Activated naive CD8-positive, alpha-beta T cell treated with anti-CD3 and anti-CD28 coated beads, Interleukin-2, amount 10 ng/mL, durations not matched to agents 7 days and 5 days (primary cell): Measurements from ENCODE around the gene SSNA1. TPM values are rescaled to one million over a fixed set of nuclear protein-coding genes. Genes with fewer than 3 reads are reported as not detected.

Experiments
- ATAC-seq: fragments of 150-1000 bp; cut with Tn5 transposase; one replicate; pipeline ENCODE4 v1.10.0; 2021; ENCODE audit warnings: low read depth, moderate library complexity
- POLR2A ChIA-PET: fragments of 350-600 bp; sonication (Branson Sonifier 250); formaldehyde crosslinking; loops from one replicate; lab custom pipeline; 2021; ENCODE audit warnings: antibody characterized with exemption; lab: Charles Lee
- DNase-seq: peaks from one replicate; pipeline ENCODE4 v3.0.0; 2021
- H3K27ac Mint-ChIP-seq: one replicate; pipeline ENCODE4 v1.8.0; 2022; ENCODE audit warnings: mild to moderate bottlenecking, mixed read lengths
- H3K27me3 Mint-ChIP-seq: one replicate; pipeline ENCODE4 v1.8.0; 2022; ENCODE audit warnings: mild to moderate bottlenecking, moderate library complexity, mixed read lengths
- H3K36me3 Mint-ChIP-seq: one replicate; pipeline ENCODE4 v1.8.0; 2021; ENCODE audit warnings: mild to moderate bottlenecking, mixed read lengths
- H3K4me1 Mint-ChIP-seq: one replicate; pipeline ENCODE4 v1.8.0; 2021; ENCODE audit warnings: mixed read lengths
- H3K4me3 Mint-ChIP-seq: one replicate; pipeline ENCODE4 v1.8.0; 2022; ENCODE audit warnings: mild to moderate bottlenecking, moderate library complexity, mixed read lengths
- H3K9me3 Mint-ChIP-seq: one replicate; pipeline ENCODE4 v1.8.0; 2021; ENCODE audit warnings: mixed read lengths
- total RNA-seq, 2 experiments: library from RNA; stranded (reverse); gene quantifications; one replicate each; pipeline ENCODE4 v1.2.3, GENCODE V29; 2021

Gene SSNA1
- total RNA-seq, 2 experiments from 2014 or later, result 62.4 to 65.2 TPM

- POLR2A ChIA-PET, result interaction anchor here (1.1 kb wide), 1 partner anchor 11 kb away, joined by 3 read pairs; no protein-coding TSS in a partner anchor
- Mint-ChIP-seq H3K4me1 (peaks cover 4% of the 10 kb centered on the region), H3K36me3 (no peaks in the 10 kb centered on the region), H3K27ac (no peak overlapping the region), H3K27me3 (peaks cover under 1% of the 10 kb centered on the region), H3K4me3 (no peak overlapping the region), H3K9me3 (no peaks in the 10 kb centered on the region)
- DNase-seq (no peak), ATAC-seq (no peak)
These were observed 41.2 kb upstream of the SSNA1 start for GRCh38 chr9:137147091-137147792.

GRCh38 chr9:137147793-137148160 is 40.7 kb upstream of the SSNA1 start:
- Mint-ChIP-seq H3K4me1 (peaks cover 4% of the 10 kb centered on the region), H3K36me3 (no peaks in the 10 kb centered on the region), H3K27me3 (no peaks in the 10 kb centered on the region), H3K27ac (no peak overlapping the region), H3K9me3 (no peaks in the 10 kb centered on the region), H3K4me3 (no peak overlapping the region)
- POLR2A ChIA-PET, result no interaction called here
- DNase-seq (no peak), ATAC-seq (no peak)

- Mint-ChIP-seq H3K27me3 (no peaks in the 10 kb centered on the region), H3K4me1 (peaks cover 4% of the 10 kb centered on the region), H3K36me3 (no peaks in the 10 kb centered on the region), H3K27ac (no peak overlapping the region), H3K9me3 (no peaks in the 10 kb centered on the region), H3K4me3 (no peak overlapping the region)
- ATAC-seq (no peak), DNase-seq (no peak)
- POLR2A ChIA-PET, result no interaction called here
These were observed 40.2 kb upstream of the SSNA1 start for GRCh38 chr9:137148242-137148641.

GRCh38 chr9:137148661-137149060 is 39.8 kb upstream of the SSNA1 start:
- no peaks in the 10 kb centered on the region for H3K9me3 Mint-ChIP-seq
- H3K27ac Mint-ChIP-seq, result no peak overlapping the region
- DNase-seq (no peak), ATAC-seq (no peak)
- H3K4me1 Mint-ChIP-seq, result peaks cover 4% of the 10 kb centered on the region
- POLR2A ChIA-PET, result no interaction called here
- no peaks in the 10 kb centered on the region for H3K36me3 Mint-ChIP-seq
- H3K4me3 Mint-ChIP-seq, result no peak overlapping the region
- no peaks in the 10 kb centered on the region for H3K27me3 Mint-ChIP-seq

DNA sequence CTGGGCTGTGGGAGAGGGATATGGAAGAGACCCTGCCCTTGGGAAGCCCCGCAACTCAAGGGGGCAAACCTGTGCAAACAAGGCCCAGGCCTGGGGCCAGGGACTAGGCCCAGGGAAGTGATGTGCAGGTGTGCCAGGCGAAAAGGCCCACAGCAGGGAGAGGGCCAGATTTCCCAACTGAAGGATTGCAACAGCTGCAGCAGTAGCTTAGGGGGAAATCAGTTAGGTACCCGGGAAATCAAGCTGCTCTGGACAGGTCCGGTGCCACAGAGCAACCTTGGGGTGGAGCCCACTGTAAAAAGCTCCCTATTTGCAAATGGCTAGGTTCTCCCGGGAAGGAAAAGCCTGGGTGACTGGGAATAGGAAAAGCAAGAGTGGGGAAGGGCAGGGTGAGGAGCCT is 39.1 kb upstream of the SSNA1 start:
- Mint-ChIP-seq H3K4me3 (no peak overlapping the region), H3K4me1 (peaks cover 4% of the 10 kb centered on the region), H3K27me3 (no peaks in the 10 kb centered on the region), H3K36me3 (no peaks in the 10 kb centered on the region), H3K9me3 (no peaks in the 10 kb centered on the region), H3K27ac (no peak overlapping the region)
- ATAC-seq (no peak), DNase-seq (no peak)
- POLR2A ChIA-PET, result interaction anchor here (1.2 kb wide), 1 partner anchor 20 kb away, joined by 4 read pairs; no protein-coding TSS in a partner anchor

DNA sequence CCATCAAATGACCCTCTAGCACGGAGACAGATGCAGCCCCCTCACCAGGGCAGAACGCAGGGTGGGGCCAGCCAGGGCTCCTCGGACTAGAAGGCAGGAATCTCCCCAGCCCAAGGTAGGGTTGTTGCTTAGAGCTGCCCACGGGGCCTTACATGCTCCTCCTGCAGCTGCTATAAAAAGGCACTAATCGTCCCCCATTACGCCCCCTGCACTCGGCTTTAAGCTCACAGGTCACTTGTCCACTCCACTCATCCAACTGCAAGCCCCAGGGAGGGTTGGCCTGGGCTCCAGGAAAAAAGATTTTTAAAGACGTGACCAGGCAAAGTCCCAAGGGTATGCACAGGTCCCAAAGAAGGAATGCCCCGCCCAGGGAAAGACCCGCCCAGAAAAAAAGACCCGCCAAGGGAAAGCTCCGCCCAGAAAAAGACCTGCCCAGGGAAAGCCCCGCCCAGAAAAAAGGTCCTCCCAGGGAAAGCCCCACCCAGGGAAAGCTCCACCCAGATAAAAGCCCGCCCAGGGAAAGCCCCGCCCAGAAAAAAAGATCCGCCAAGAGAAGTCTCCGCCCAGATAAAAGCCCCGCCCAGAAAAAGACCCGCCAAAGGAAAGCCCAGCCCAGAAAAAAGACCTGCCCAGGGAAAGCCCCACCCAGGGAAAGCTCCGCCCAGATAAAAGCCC is 38.4 kb upstream of the SSNA1 start:
- no peak for ATAC-seq
- peaks cover 4% of the 10 kb centered on the region for H3K4me1 Mint-ChIP-seq
- no peaks in the 10 kb centered on the region for H3K27me3 Mint-ChIP-seq
- no peak for DNase-seq
- no peaks in the 10 kb centered on the region for H3K9me3 Mint-ChIP-seq
- H3K4me3 Mint-ChIP-seq, result no peak overlapping the region
- H3K27ac Mint-ChIP-seq, result no peak overlapping the region
- no peaks in the 10 kb centered on the region for H3K36me3 Mint-ChIP-seq
- POLR2A ChIA-PET, result interaction anchor here (0.6 to 1.4 kb wide), 3 partner anchors 19 to 51 kb away, joined by 3 to 4 read pairs (median 4); partner anchors contain the start of gene TPRN

GRCh38 chr9:137150617-137151457 is 37.6 kb upstream of the SSNA1 start:
- Mint-ChIP-seq H3K36me3 (no peaks in the 10 kb centered on the region), H3K4me3 (no peak overlapping the region), H3K4me1 (peaks cover 4% of the 10 kb centered on the region), H3K9me3 (no peaks in the 10 kb centered on the region), H3K27ac (no peak overlapping the region), H3K27me3 (peaks cover under 1% of the 10 kb centered on the region)
- POLR2A ChIA-PET, result interaction anchor here (1.0 to 1.4 kb wide), 3 partner anchors 13 to 50 kb away, joined by 4 read pairs; partner anchors contain the start of gene TPRN
- DNase-seq, result no peak
- ATAC-seq, result peak; percentile 12

DNA sequence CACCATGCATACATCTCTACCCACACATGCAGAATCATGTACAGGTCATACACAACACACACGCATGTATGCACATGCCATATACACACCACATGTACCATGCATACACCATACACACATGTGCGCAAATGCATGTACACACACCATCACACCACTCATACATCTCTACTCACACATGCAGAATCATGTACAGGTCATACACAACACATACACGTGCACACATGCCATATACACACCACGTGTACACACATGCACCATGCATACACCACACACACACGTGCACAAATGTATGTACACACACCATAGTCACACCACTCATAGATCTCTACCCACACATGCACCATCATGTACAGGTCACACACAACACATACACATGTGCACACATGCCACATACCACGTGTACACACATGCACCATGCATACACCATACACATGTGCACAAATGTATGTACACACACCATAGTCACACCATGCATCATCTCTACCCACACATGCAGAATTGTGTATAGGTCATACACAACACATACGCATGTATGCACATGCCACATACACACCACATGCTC is 35.6 kb upstream of the SSNA1 start:
- DNase-seq, result no peak
- no peak overlapping the region for H3K4me3 Mint-ChIP-seq
- no peak for ATAC-seq

DNA sequence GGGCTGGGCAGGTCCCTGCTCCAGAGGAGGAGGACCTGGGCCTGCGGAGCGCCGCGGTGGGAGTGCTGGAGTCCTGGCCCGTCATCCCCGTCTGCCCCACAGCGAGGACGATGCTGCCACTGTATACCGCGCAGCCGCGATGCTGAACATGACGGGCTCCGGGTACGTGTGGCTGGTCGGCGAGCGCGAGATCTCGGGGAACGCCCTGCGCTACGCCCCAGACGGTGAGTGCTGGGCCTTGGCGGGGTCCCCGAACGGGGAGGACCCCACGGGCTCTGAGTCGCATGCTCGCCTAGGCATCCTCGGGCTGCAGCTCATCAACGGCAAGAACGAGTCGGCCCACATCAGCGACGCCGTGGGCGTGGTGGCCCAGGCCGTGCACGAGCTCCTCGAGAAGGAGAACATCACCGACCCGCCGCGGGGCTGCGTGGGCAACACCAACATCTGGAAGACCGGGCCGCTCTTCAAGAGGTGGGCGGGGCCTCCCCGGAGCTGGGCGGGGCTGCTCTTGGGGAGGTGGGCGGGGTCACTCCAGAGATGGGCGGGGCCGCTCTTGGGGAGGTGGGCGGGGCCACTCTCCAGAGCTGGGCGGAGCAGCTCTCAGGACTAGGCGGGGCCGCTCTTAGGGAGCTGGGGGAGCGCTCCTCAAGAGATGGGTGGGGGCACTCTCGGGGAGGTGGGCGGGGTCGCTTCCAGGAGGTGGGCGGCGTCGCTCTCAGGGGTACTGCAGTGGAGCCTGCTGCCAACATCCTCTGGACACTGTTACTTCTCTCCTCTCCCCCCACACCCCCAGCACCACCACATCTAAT is 31.7 kb upstream of the SSNA1 start:
- no peaks in the 10 kb centered on the region for H3K9me3 Mint-ChIP-seq
- H3K27ac Mint-ChIP-seq, result no peak overlapping the region
- peaks cover 30% of the 10 kb centered on the region for H3K27me3 Mint-ChIP-seq
- peak; percentile 69 for DNase-seq
- H3K4me1 Mint-ChIP-seq, result peaks cover 10% of the 10 kb centered on the region
- peak; percentile 48 for ATAC-seq
- H3K36me3 Mint-ChIP-seq, result no peaks in the 10 kb centered on the region
- peak overlapping the region; percentile 42 for H3K4me3 Mint-ChIP-seq
- POLR2A ChIA-PET, result interaction anchor here (0.6 to 2.3 kb wide), 2 partner anchors 27 to 68 kb away, joined by 5 to 9 read pairs; partner anchors contain the start of gene CYSRT1

More for the DNA sequence above, 35.6 kb upstream of the SSNA1 start:
- Mint-ChIP-seq H3K36me3 (no peaks in the 10 kb centered on the region), H3K27ac (no peak overlapping the region), H3K9me3 (no peaks in the 10 kb centered on the region), H3K27me3 (peaks cover 10% of the 10 kb centered on the region), H3K4me1 (peaks cover 3% of the 10 kb centered on the region)
- POLR2A ChIA-PET, result interaction anchor here (0.7 kb wide), 1 partner anchor 70 kb away, joined by 3 read pairs; no protein-coding TSS in a partner anchor

DNA sequence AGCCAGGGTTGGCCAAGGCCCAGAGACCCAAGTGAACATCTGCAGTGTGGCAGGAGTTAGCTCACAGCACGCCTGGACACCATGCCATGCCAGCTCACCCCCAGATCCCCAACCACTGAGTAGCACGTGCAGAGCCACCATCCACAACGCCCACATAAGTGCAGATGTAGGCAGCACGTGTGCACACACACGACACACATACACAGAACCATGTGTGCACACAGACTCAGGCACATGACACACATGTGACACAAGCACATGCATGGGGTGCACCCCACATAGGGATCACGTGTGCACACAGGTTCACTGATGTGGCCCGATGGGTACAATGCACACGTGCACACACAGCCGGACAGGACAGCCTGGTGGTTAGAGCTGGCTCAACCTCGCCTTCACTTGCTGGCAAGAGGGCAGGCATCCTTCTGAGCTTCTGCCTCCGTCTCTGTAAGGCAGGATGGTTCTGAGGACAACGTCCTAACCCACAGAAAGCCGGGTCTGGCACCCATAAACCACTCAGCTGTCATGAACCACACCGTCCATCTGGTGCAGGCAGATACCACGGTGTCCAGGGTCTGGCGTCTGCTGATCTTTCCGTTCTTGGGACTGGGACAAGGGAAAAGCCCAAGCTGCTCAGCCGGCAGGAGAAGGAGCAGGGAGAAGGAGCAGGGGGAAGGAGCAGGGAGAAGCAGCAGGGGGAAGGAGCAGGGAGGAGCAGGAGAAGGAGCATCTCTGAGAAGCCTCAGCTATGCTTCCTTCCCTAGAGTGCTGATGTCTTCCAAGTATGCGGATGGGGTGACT is 30.7 kb upstream of the SSNA1 start:
- no peak for ATAC-seq
- Mint-ChIP-seq H3K27ac (no peak overlapping the region), H3K9me3 (no peaks in the 10 kb centered on the region), H3K36me3 (no peaks in the 10 kb centered on the region), H3K4me1 (peaks cover 10% of the 10 kb centered on the region), H3K27me3 (peaks cover 30% of the 10 kb centered on the region), H3K4me3 (no peak overlapping the region)
- POLR2A ChIA-PET, result interaction anchor here (1.3 to 2.3 kb wide), 2 partner anchors 11 to 28 kb away, joined by 3 to 9 read pairs; no protein-coding TSS in a partner anchor
- no peak for DNase-seq

DNA sequence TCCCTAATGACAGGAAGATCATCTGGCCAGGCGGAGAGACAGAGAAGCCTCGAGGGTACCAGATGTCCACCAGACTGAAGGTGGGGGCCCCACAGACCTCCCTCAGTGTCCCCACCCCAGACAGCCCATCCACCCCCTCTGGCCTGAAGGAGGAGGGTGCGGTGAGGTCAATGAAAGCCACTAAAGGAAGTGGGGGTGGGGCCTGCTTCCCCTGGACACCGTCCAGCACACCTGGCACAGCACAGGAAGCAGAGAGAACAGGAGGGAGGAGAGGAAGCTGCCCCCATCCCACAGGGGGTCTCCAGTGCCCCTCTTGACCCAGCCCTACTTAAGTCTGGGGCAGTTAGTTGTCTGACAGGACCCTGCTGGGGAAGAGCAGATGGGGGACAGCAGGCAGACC is 29.9 kb upstream of the SSNA1 start:
- Mint-ChIP-seq H3K27ac (no peak overlapping the region), H3K4me3 (no peak overlapping the region), H3K4me1 (peaks cover 10% of the 10 kb centered on the region), H3K9me3 (no peaks in the 10 kb centered on the region), H3K36me3 (no peaks in the 10 kb centered on the region), H3K27me3 (peaks cover 33% of the 10 kb centered on the region)
- POLR2A ChIA-PET, result interaction anchor here (1.3 to 2.3 kb wide), 2 partner anchors 12 to 29 kb away, joined by 3 to 9 read pairs; no protein-coding TSS in a partner anchor
- ATAC-seq (no peak), DNase-seq (no peak)
